Heart right ventricle (tissue), 16 donors: Measurements from ENCODE around the gene BACH1. TPM values are rescaled to one million over a fixed set of nuclear protein-coding genes. Genes with fewer than 3 reads are reported as not detected.

Experiments used
- ATAC-seq, 8 donors: fragments of 200-7000 bp; cut with Tn5 transposase; one replicate each; pipeline ENCODE4 v1.9.1; 2020; ENCODE audit warnings: mild to moderate bottlenecking in 8 of 8, moderate library complexity in 8 of 8, moderate number of reproducible peaks in 1 of 8
- DNase-seq, 2 donors: peaks; one replicate each; pipeline ENCODE4 v3.0.0-alpha.2; 2020
- H3K27ac ChIP-seq, 10 donors: fragments of 200-600 bp; sonication (generic) in 2 of 10; one replicate each; pipeline versions ENCODE4 v1.5.0 to v1.8.0; 2020 to 2022; ENCODE audit warnings: mild to moderate bottlenecking in 3 of 10
- H3K27me3 ChIP-seq, 7 donors: fragments of 200-600 bp; one replicate each; pipeline ENCODE4 v1.8.0; 2021 to 2022; ENCODE audit warnings: mild to moderate bottlenecking in 2 of 7
- H3K36me3 ChIP-seq, 9 donors: fragments of 200-600 bp; sonication (generic) in 1 of 9; one replicate each; pipeline versions ENCODE4 v1.5.0 to v1.8.0; 2020 to 2022; ENCODE audit warnings: mild to moderate bottlenecking in 2 of 9
- H3K4me1 ChIP-seq, 9 donors: fragments of 200-600 bp; sonication (generic) in 1 of 9; one replicate each; pipeline versions ENCODE4 v1.5.0 to v1.8.0; 2020 to 2022; ENCODE audit warnings: mild to moderate bottlenecking in 4 of 9
- H3K4me3 ChIP-seq, 10 donors: fragments of 200-600 bp; sonication (generic) in 2 of 10; one replicate each; pipeline versions ENCODE4 v1.5.0 to v1.8.0; 2020 to 2022; ENCODE audit warnings: mild to moderate bottlenecking in 7 of 10, moderate library complexity in 2 of 10
- H3K9me3 ChIP-seq, 11 donors: fragments of 200-600 bp in 10 of 11; sonication (generic) in 2 of 11; one replicate each; pipeline versions ENCODE4 v1.5.0 to v1.8.0; 2013 to 2022; ENCODE audit warnings: mild to moderate bottlenecking in 2 of 11, control low read depth in 1 of 11, moderate library complexity in 1 of 11
- WGBS, 2 donors: extraction: QIAGEN DNeasy Blood & Tissue Kit; methylation state at CpG; one replicate each; pipeline ENCODE4 v1.1.7; 2013; ENCODE audit warnings: inconsistent platforms in 1 of 2; 5-methylcytosine and 5-hydroxymethylcytosine counted together
- intact Hi-C, 10 donors: fragments of 100-400 bp; cut with DNase I; formaldehyde crosslinking; loops; one replicate each; pipeline versions ENCODE4 v1.11.1 to v1.14.2; 2022
- polyA plus RNA-seq, 2 donors: library from polyadenylated mRNA; stranded (reverse); fragments of 200-250 nt; gene quantifications; one replicate each; pipeline ENCODE4 v1.2.3, GENCODE V29; 2013
- total RNA-seq, 10 donors: library from RNA; stranded (reverse); fragmentation: NEBNext Ultra II Directional in 3 of 10; extraction: Animal tissue kit (Norgen Biotek cat#: 25700) in 3 of 10; gene quantifications; one replicate each; pipeline versions ENCODE4 v1.2.1 to v1.2.4, GENCODE V29; 2021 to 2023
- TF ChIP-seq, protein P1 (sequence below), 9 donors: fragments of 200-600 bp; sonication (generic) in 2 of 9; IDR thresholded peaks; one replicate each; pipeline versions ENCODE4 v1.5.0 to v1.8.0; 2021 to 2022; ENCODE audit warnings: antibody characterized with exemption in 9 of 9, mild to moderate bottlenecking in 5 of 9, moderate library complexity in 1 of 9
- donor health status: Arrhythmogenic right ventricular cardiomyopathy.
- donor health status: ischemic (EF 13 %, LVEDD 7.1; RV severe dilation, severe dysfunction).
- donor health status: healthy with polysubstance abuse.
- donor health status: DM: no; HTN: yes; CAD: no.
- donor health status: DM: no; HTN: no; CAD: no.
- donor health status: ischemic (EF 25% LVEDD 6.9; RV normal size, moderate dysfunction).
- donor health status: ischemic (EF 25% LVEDD 5.7; RV mildly dilated, moderate dysfunction).
- donor health status: healthy.
- donor health status: DM: yes; HTN: yes; CAD: no.
- donor health status: Ischemic cardiomyopathy.
- donor health status: ischemic (EF 35%, LVEDD 5.7; RV mildly dilated, moderate dysfunction).
- donor health status: nonischemic (EF 11% LVEDD 7.7; RV severe dilation, severe dysfunction).
- donor health status: DM: yes; HTN: yes; CAD: no.
- donor health status: PGD.
- donor health status: ischemic (EF 29% LVEDD 5.4; RV normal size, mild dysfunction).
- donor health status: nonischemic (EF 23%, LVEDD 6.1; RV moderate dilation, normal function).

Gene BACH1
- total and polyA plus RNA-seq, 12 donors = 2.7 to 78.7 (median 44.5) TPM

DNA sequence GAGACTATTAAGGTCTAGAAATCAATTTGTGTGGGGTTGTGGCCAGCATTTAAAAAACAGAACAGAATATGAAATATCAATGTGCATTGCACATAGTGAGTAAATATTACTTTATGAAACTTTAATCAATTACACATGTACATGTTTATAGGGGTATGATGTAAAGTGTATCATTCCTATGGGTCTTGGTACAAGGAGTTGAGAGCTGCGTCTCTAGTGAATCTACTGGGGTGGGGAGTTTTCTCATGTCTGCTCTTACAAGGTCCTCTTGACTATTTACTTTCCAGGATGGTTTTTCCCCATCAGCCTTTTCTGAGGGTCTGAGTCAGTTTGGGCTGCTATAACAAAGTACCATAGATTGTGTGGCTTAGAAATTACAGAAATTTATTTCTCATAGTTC, 75.8 kb downstream of the BACH1 start:
- 88 to 91% methylated on average over 1 of the region's 1 CpG for WGBS, 2 donors
- H3K27ac ChIP-seq = no peak overlapping the region
- DNase-seq (no peak), ATAC-seq (no peak)
- H3K9me3 ChIP-seq = peaks cover 0 to 2% (median 0%) of the 10 kb centered on the region in 11 donors
- H3K27me3 ChIP-seq = no peaks in the 10 kb centered on the region
- H3K4me1 ChIP-seq = peaks cover 0 to 5% (median 0%) of the 10 kb centered on the region in 9 donors
- TF ChIP-seq, protein P1, sequence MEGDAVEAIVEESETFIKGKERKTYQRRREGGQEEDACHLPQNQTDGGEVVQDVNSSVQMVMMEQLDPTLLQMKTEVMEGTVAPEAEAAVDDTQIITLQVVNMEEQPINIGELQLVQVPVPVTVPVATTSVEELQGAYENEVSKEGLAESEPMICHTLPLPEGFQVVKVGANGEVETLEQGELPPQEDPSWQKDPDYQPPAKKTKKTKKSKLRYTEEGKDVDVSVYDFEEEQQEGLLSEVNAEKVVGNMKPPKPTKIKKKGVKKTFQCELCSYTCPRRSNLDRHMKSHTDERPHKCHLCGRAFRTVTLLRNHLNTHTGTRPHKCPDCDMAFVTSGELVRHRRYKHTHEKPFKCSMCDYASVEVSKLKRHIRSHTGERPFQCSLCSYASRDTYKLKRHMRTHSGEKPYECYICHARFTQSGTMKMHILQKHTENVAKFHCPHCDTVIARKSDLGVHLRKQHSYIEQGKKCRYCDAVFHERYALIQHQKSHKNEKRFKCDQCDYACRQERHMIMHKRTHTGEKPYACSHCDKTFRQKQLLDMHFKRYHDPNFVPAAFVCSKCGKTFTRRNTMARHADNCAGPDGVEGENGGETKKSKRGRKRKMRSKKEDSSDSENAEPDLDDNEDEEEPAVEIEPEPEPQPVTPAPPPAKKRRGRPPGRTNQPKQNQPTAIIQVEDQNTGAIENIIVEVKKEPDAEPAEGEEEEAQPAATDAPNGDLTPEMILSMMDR (IDR thresholded peaks at IDR 0.05) = no peak
- H3K36me3 ChIP-seq = peaks cover 0 to 23% (median 0%) of the 10 kb centered on the region in 9 donors
- no peak overlapping the region for H3K4me3 ChIP-seq
- intact Hi-C loops = loop anchor here in 7 of 10 donors (2.0 to 10.0 kb wide), 6 partner anchors 140 to 282 kb away; no protein-coding TSS in a partner anchor

DNA sequence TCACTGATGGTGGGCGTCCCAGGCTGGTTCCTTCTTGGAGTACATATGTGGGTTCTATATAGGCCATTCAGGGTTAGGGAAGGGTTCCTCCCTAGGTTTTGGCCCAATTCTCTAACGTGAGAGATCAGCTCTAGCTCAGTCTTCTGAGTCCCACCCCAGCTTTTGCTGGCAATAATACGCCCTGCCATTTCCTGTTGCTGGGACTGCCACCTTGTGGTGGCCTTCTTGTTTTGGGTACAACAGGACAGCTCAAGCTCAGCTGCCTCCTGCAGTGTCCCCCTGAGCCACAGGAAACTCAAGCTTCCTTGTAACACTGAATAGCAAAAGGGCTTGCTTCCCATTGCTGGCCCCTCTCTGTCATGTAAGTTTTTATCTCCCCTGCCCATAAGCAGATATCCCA, 77.8 kb downstream of the BACH1 start:
- DNase-seq = peak; percentile 9 to 18
- peak in 6 of 8 donors; percentile 28 to 63 (median 43) for ATAC-seq
- TF ChIP-seq, protein P1 (IDR thresholded peaks at IDR 0.05) = peak in 7 of 9 donors; percentile 25 to 52 (median 37)

GRCh38 chr21:29377266-29377665, 78.5 kb downstream of the BACH1 start:
- Histone ChIP-seq H3K9me3 (peaks cover 0 to 6% (median 0%) of the 10 kb centered on the region in 11 donors), H3K27me3 (no peaks in the 10 kb centered on the region), H3K27ac (no peak overlapping the region), H3K36me3 (peaks cover 0 to 14% (median 0%) of the 10 kb centered on the region in 9 donors), H3K4me1 (peaks cover 0 to 5% (median 0%) of the 10 kb centered on the region in 9 donors), H3K4me3 (no peak overlapping the region)
- no peak for DNase-seq
- TF ChIP-seq, protein P1 (IDR thresholded peaks at IDR 0.05) = no peak
- intact Hi-C loops = loop anchor here in 3 of 10 donors (10.0 kb wide), 1 partner anchor 142 kb away; no protein-coding TSS in a partner anchor
- 84 to 89% methylated on average over 4 of the region's 4 CpGs for WGBS, 2 donors
- ATAC-seq = no peak

More for the DNA sequence above, 77.8 kb downstream of the BACH1 start:
- H3K4me3 ChIP-seq = no peak overlapping the region
- H3K9me3 ChIP-seq = peaks cover 0 to 6% (median 0%) of the 10 kb centered on the region in 11 donors
- H3K4me1 ChIP-seq = peaks cover 0 to 5% (median 0%) of the 10 kb centered on the region in 9 donors
- H3K27ac ChIP-seq = no peak overlapping the region
- 70 to 74% methylated on average over 3 of the region's 3 CpGs for WGBS, 2 donors
- intact Hi-C loops = loop anchor here in 3 of 10 donors (10.0 kb wide), 1 partner anchor 142 kb away; no protein-coding TSS in a partner anchor
- no peaks in the 10 kb centered on the region for H3K27me3 ChIP-seq
- peaks cover 0 to 17% (median 0%) of the 10 kb centered on the region in 9 donors for H3K36me3 ChIP-seq

- H3K27ac ChIP-seq = no peak overlapping the region
- no peak for ATAC-seq
- intact Hi-C loops = loop anchor here in 3 of 10 donors (10.0 kb wide), 1 partner anchor 144 kb away; no protein-coding TSS in a partner anchor
- peaks cover 0 to 5% (median 0%) of the 10 kb centered on the region in 9 donors for H3K4me1 ChIP-seq
- peaks cover 0 to 6% (median 0%) of the 10 kb centered on the region in 11 donors for H3K9me3 ChIP-seq
- no peak for DNase-seq
- TF ChIP-seq, protein P1 (IDR thresholded peaks at IDR 0.05) = no peak
- H3K27me3 ChIP-seq = no peaks in the 10 kb centered on the region
- peaks cover 0 to 2% (median 0%) of the 10 kb centered on the region in 9 donors for H3K36me3 ChIP-seq
- 87 to 89% methylated on average over 4 of the region's 4 CpGs for WGBS, 2 donors
- no peak overlapping the region for H3K4me3 ChIP-seq
Measured at GRCh38 chr21:29378832-29379231, 80.1 kb downstream of the BACH1 start.
